Suprapubic skin (tissue), 4 donors: ENCODE results near the gene ELSPBP1. TPM values are rescaled to one million over a fixed set of nuclear protein-coding genes. Genes with fewer than 3 reads are reported as not detected.

Experiments
- DNase-seq, 2 donors: peaks; one replicate each; pipeline ENCODE4 v3.0.0-alpha.2; 2019; ENCODE audit warnings: low spot score in 2 of 2
- H3K27ac ChIP-seq: fragments of 200-600 bp; sonication (generic); one replicate; pipeline ENCODE4 v1.5.1; 2019
- H3K27me3 ChIP-seq: fragments of 200-600 bp; sonication (generic); one replicate; pipeline ENCODE4 v1.5.1; 2019
- H3K36me3 ChIP-seq: fragments of 200-600 bp; sonication (generic); one replicate; pipeline ENCODE4 v1.5.1; 2019
- H3K4me1 ChIP-seq: fragments of 200-600 bp; sonication (generic); one replicate; pipeline ENCODE4 v1.5.1; 2019
- H3K4me3 ChIP-seq: fragments of 200-600 bp; sonication (generic); one replicate; pipeline ENCODE4 v1.5.1; 2019; ENCODE audit warnings: mild to moderate bottlenecking
- H3K9me3 ChIP-seq: fragments of 200-600 bp; sonication (generic); one replicate; pipeline ENCODE4 v1.5.1; 2019
- EP300 ChIP-seq: sonication (generic); formaldehyde crosslinking; IDR thresholded peaks from one replicate; pipeline ENCODE4 v1.6.1; 2017; ENCODE audit warnings: antibody characterized with exemption
- POLR2A ChIP-seq, 2 donors: fragments of 450-650 bp; IDR thresholded peaks; one replicate each; pipeline ENCODE4 v1.6.1; 2017; ENCODE audit warnings: antibody characterized with exemption in 2 of 2, mild to moderate bottlenecking in 2 of 2, moderate library complexity in 2 of 2
- POLR2AphosphoS5 ChIP-seq, 3 donors: sonication (generic); formaldehyde crosslinking; IDR thresholded peaks; one replicate each; pipeline ENCODE4 v1.6.1; 2017; ENCODE audit warnings: antibody characterized with exemption in 3 of 3
- WGBS: methylation state at CpG from one replicate; pipeline ENCODE4 v1.1.5; 2018; 5-methylcytosine and 5-hydroxymethylcytosine counted together
- total RNA-seq, 4 donors: library from RNA; depleted of rRNA; stranded (reverse); fragments of >200 nt; gene quantifications; one replicate each; pipeline ENCODE4 v1.1.0, GENCODE V29; 2016
- TF ChIP-seq, protein P1 (sequence below), 2 donors: fragments of 200-600 bp in 1 of 2; fragments of 450-650 bp in 1 of 2; sonication (generic) in 1 of 2; IDR thresholded peaks; one replicate each; pipeline ENCODE4 v1.5.1; 2016 to 2019; ENCODE audit warnings: antibody characterized with exemption in 2 of 2, mild to moderate bottlenecking in 1 of 2, moderate library complexity in 1 of 2

Gene ELSPBP1
- total RNA-seq, 4 donors from 2014 or later = not detected

DNA sequence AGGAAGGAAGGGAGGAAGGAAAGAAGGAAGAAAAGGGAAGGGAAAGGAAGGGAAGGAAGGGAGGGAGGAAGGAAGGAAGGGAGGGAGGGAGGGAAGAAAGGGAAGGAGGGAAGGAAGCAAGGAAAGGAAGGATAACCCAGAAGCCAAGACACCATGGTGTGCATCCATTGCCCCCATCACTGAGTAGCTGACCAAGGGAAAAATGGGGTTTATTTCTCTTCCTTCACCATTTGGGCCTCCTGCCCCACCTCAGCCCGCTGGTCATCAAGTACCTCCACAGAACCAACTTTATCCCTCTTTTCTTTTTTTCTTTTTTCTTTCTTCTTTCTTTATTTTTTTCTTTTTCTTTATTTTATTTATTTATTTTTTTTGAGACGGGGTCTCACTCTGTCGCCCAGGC lies 29.1 kb downstream of the ELSPBP1 start:
- H3K4me1 ChIP-seq = no peaks in the 10 kb centered on the region
- H3K9me3 ChIP-seq = no peaks in the 10 kb centered on the region
- DNase-seq = no peak
- no peaks in the 10 kb centered on the region for H3K36me3 ChIP-seq
- TF ChIP-seq, protein P1, sequence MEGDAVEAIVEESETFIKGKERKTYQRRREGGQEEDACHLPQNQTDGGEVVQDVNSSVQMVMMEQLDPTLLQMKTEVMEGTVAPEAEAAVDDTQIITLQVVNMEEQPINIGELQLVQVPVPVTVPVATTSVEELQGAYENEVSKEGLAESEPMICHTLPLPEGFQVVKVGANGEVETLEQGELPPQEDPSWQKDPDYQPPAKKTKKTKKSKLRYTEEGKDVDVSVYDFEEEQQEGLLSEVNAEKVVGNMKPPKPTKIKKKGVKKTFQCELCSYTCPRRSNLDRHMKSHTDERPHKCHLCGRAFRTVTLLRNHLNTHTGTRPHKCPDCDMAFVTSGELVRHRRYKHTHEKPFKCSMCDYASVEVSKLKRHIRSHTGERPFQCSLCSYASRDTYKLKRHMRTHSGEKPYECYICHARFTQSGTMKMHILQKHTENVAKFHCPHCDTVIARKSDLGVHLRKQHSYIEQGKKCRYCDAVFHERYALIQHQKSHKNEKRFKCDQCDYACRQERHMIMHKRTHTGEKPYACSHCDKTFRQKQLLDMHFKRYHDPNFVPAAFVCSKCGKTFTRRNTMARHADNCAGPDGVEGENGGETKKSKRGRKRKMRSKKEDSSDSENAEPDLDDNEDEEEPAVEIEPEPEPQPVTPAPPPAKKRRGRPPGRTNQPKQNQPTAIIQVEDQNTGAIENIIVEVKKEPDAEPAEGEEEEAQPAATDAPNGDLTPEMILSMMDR (IDR thresholded peaks at IDR 0.05) = no peak
- TF ChIP-seq POLR2A (IDR thresholded peaks at IDR 0.05) (no peak), EP300 (no peak), POLR2AphosphoS5 (IDR thresholded peaks at IDR 0.05) (no peak)
- H3K27me3 ChIP-seq = peaks cover 14% of the 10 kb centered on the region
- H3K4me3 ChIP-seq = no peak overlapping the region
- H3K27ac ChIP-seq = no peak overlapping the region
- WGBS = 84% methylated on average over 3 of the region's 3 CpGs

DNA sequence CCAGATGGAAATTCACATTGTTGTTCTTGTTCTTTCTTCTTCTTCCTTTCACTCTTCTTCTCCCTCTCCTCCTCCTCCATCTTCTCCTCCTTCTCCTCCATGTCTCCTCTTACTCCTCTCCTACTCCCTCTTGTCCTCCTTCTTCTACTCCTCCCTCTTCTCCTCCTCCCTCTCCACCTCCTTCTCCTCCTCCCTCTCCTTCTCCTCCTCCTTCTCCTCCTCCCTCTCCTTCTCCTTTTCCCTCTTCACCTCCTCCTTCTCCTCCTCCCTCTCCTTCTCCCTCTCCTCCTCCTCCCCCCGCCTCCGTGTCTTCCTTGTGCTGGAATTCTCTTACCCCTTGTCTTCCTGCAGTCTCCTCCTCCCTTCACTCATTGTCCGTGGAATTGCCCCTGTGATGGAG lies 31.0 kb downstream of the ELSPBP1 start:
- 74% methylated on average over 3 of the region's 3 CpGs for WGBS
- peaks cover 15% of the 10 kb centered on the region for H3K27me3 ChIP-seq

DNA sequence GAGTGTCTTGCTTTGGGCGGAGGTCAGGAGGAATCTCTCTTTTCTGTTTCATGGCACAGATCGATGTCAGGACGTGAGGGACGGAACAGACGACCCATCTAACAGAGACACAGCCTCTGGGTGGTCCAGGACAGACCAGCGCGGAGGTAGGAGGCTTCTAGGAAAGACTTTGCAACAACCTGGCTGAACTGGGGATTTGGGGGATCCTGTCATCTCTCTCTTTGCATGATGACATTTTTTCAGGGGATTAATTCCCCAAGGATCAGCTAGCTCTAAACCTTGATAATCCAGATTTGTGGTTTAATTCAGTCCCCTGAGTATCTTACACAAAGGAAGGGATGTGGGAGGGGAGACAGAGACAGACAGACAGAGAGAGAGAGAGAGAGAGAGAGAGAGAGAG lies 35.0 kb downstream of the ELSPBP1 start:
- no peak for TF ChIP-seq EP300
- no peak for TF ChIP-seq POLR2AphosphoS5 (IDR thresholded peaks at IDR 0.05)
- TF ChIP-seq, protein P1 (IDR thresholded peaks at IDR 0.05) = no peak
- TF ChIP-seq POLR2A (IDR thresholded peaks at IDR 0.05) = no peak
- Histone ChIP-seq H3K9me3 (no peaks in the 10 kb centered on the region), H3K36me3 (no peaks in the 10 kb centered on the region), H3K27me3 (peaks cover 16% of the 10 kb centered on the region), H3K27ac (no peak overlapping the region), H3K4me1 (no peaks in the 10 kb centered on the region), H3K4me3 (no peak overlapping the region)
- WGBS = 72% methylated on average over 7 of the region's 7 CpGs
- no peak for DNase-seq

More for the DNA sequence above, 31.0 kb downstream of the ELSPBP1 start:
- TF ChIP-seq POLR2AphosphoS5 (IDR thresholded peaks at IDR 0.05) = no peak
- no peak for TF ChIP-seq EP300
- TF ChIP-seq POLR2A (IDR thresholded peaks at IDR 0.05) = no peak
- TF ChIP-seq, protein P1 (IDR thresholded peaks at IDR 0.05) = no peak
- H3K4me1 ChIP-seq = no peaks in the 10 kb centered on the region
- H3K4me3 ChIP-seq = no peak overlapping the region
- no peak overlapping the region for H3K27ac ChIP-seq
- H3K9me3 ChIP-seq = no peaks in the 10 kb centered on the region
- H3K36me3 ChIP-seq = no peaks in the 10 kb centered on the region
- DNase-seq = no peak

DNA sequence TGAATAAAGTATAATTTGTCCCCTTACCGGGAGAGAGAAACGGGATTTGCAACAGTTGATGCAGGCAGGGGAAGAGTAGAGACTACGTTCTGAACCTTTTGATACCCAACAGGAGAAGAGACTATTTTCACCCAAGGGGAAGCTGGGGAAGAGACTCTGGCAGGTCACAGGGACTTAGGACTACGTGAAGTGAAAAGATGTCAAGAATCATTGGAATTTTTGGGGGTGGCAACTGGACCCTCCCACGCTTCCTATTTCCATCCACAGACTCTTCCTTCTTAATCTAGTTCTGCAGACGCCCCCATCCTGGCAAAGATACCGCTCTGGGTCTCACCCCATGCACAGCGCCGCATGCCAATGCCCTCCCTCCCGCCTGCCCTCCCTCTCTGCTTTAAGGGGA lies 35.6 kb downstream of the ELSPBP1 start:
- Histone ChIP-seq H3K36me3 (no peaks in the 10 kb centered on the region), H3K4me3 (no peak overlapping the region), H3K27me3 (peaks cover 15% of the 10 kb centered on the region), H3K9me3 (no peaks in the 10 kb centered on the region), H3K4me1 (no peaks in the 10 kb centered on the region), H3K27ac (no peak overlapping the region)
- TF ChIP-seq EP300 (no peak), POLR2A (IDR thresholded peaks at IDR 0.05) (no peak), POLR2AphosphoS5 (IDR thresholded peaks at IDR 0.05) (no peak)
- TF ChIP-seq, protein P1 (IDR thresholded peaks at IDR 0.05) = no peak
- no peak for DNase-seq
- 63% methylated on average over 10 of the region's 10 CpGs for WGBS

DNA sequence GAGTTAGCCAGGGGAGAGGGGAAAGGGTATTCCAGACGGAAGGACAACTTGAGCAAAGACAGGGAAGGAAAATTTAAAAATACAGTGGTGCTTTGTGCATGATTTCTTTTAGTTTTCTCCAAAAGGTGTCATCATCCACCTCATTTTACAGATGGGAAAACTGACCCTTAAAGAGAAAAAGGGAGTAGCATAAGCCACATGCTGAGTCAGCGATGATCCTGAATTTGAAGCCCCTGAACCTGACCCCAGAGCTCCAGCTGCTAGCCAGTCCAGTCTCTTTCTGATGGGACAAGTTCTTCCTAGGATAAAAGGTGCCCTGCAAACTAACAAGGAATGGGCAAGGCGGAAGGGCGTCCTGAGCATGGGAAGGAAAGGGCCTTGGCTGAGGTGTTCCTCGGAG lies 39.2 kb downstream of the ELSPBP1 start:
- WGBS = 83% methylated on average over 5 of the region's 5 CpGs
- H3K27me3 ChIP-seq = peaks cover 15% of the 10 kb centered on the region
- TF ChIP-seq EP300 (no peak), POLR2AphosphoS5 (IDR thresholded peaks at IDR 0.05) (no peak), POLR2A (IDR thresholded peaks at IDR 0.05) (no peak)
- TF ChIP-seq, protein P1 (IDR thresholded peaks at IDR 0.05) = no peak
- no peaks in the 10 kb centered on the region for H3K4me1 ChIP-seq
- DNase-seq = no peak
- H3K36me3 ChIP-seq = no peaks in the 10 kb centered on the region
- H3K4me3 ChIP-seq = no peak overlapping the region
- no peaks in the 10 kb centered on the region for H3K9me3 ChIP-seq
- no peak overlapping the region for H3K27ac ChIP-seq
